Activated CD4-positive, alpha-beta T cell treated with anti-CD3 and anti-CD28 coated beads, Interleukin-2, Interleukin-4, amounts not matched to agents 100 ng/mL and 50 ng/mL, durations not matched to agents 16 hours and 8 hours (primary cell): Measurements from ENCODE around the gene ZSCAN1.

Experiments used
- DNase-seq: peaks from one replicate; pipeline ENCODE4 v3.0.0-alpha.2; 2020; ENCODE audit warnings: low spot score

Gene ZSCAN1

GRCh38 chr19:58084596-58085347 lies 50.9 kb downstream of the ZSCAN1 start:
- DNase-seq, result no peak

- no peak for DNase-seq
Observed at GRCh38 chr19:58085348-58085875, 51.6 kb downstream of the ZSCAN1 start.

GRCh38 chr19:58086825-58087710 lies 53.2 kb downstream of the ZSCAN1 start:
- DNase-seq, result no peak

GRCh38 chr19:58088521-58089052 lies 54.8 kb downstream of the ZSCAN1 start:
- DNase-seq, result no peak

GRCh38 chr19:58089846-58090245 lies 56.0 kb downstream of the ZSCAN1 start:
- no peak for DNase-seq

GRCh38 chr19:58091251-58091995 lies 57.6 kb downstream of the ZSCAN1 start:
- no peak for DNase-seq

- DNase-seq, result no peak
Observed at GRCh38 chr19:58093071-58093470, 59.2 kb downstream of the ZSCAN1 start.

GRCh38 chr19:58095328-58095727 lies 61.5 kb downstream of the ZSCAN1 start:
- no peak for DNase-seq

- no peak for DNase-seq
Observed at GRCh38 chr19:58096884-58097283, 63.1 kb downstream of the ZSCAN1 start.

- no peak for DNase-seq
Observed at GRCh38 chr19:58097349-58097748, 63.5 kb downstream of the ZSCAN1 start.

- DNase-seq, result peak; percentile 80
Observed at GRCh38 chr19:58097781-58098681, 64.2 kb downstream of the ZSCAN1 start, which contains the start of gene ZSCAN18. TSS of gene ZSCAN18 (minus strand) at chr19:58098231. CDS start at chr19:58090267, 7,964 bp downstream.

- DNase-seq, result no peak
Observed at GRCh38 chr19:58098682-58098998, 64.8 kb downstream of the ZSCAN1 start.
